Spleen (tissue), 11 donors: ENCODE data around the gene DBNDD1. TPM values are rescaled to one million over a fixed set of nuclear protein-coding genes. Genes with fewer than 3 reads are reported as not detected.
A peak's percentile ranks its signal among the peaks of the same experiment; 100 is the strongest.

ENCODE experiments used
- DNase-seq: peaks from one replicate; pipeline ENCODE4 v3.0.0-alpha.2; 2020
- H3K27ac ChIP-seq, 8 donors: fragments of 200-600 bp; sonication (generic) in 7 of 8; 1 replicate in 4 of 8; 2 replicates in 4 of 8; pipeline versions ENCODE4 v1.5.0 to v1.8.0; 2016 to 2021; ENCODE audit warnings: inconsistent platforms in 4 of 8, mild to moderate bottlenecking in 4 of 8, moderate library complexity in 1 of 8
- H3K27me3 ChIP-seq, 7 donors: fragments of 200-600 bp; sonication (generic) in 6 of 7; replicated peaks in 1 of 7; 1 replicate in 4 of 7; 2 replicates in 3 of 7; pipeline versions ENCODE4 v1.5.0 to v1.8.0; 2016 to 2021; ENCODE audit warnings: inconsistent platforms in 3 of 7, mild to moderate bottlenecking in 1 of 7
- H3K36me3 ChIP-seq, 6 donors: fragments of 200-600 bp; sonication (generic) in 5 of 6; 1 replicate in 4 of 6; 2 replicates in 2 of 6; pipeline versions ENCODE4 v1.5.0 to v1.8.0; 2016 to 2021; ENCODE audit warnings: inconsistent platforms in 2 of 6
- H3K4me1 ChIP-seq, 6 donors: fragments of 200-600 bp; sonication (generic) in 5 of 6; 1 replicate in 3 of 6; 2 replicates in 3 of 6; pipeline versions ENCODE4 v1.5.0 to v1.8.0; 2016 to 2021; ENCODE audit warnings: inconsistent platforms in 3 of 6
- H3K4me3 ChIP-seq, 8 donors: fragments of 200-600 bp; sonication (generic) in 7 of 8; 1 replicate in 4 of 8; 2 replicates in 4 of 8; pipeline versions ENCODE4 v1.5.0 to v1.8.0; 2016 to 2021; ENCODE audit warnings: inconsistent platforms in 4 of 8, mild to moderate bottlenecking in 4 of 8, moderate library complexity in 2 of 8
- H3K9me3 ChIP-seq, 8 donors: fragments of 200-600 bp; sonication (generic) in 7 of 8; 1 replicate in 4 of 8; 2 replicates in 4 of 8; pipeline versions ENCODE4 v1.5.0 to v1.8.0; 2016 to 2021; ENCODE audit warnings: inconsistent platforms in 4 of 8
- POLR2A ChIP-seq, 3 donors: fragments of 450-650 bp; IDR thresholded peaks; one replicate each; pipeline ENCODE4 v1.5.1; 2017; ENCODE audit warnings: antibody characterized with exemption in 3 of 3, mild to moderate bottlenecking in 1 of 3
- POLR2AphosphoS5 ChIP-seq, 3 donors: sonication (generic); formaldehyde crosslinking; IDR thresholded peaks; one replicate each; pipeline ENCODE4 v1.5.1; 2017; ENCODE audit warnings: antibody characterized with exemption in 3 of 3
- WGBS, 5 donors: extraction: QIAGEN DNeasy Blood & Tissue Kit in 3 of 5; methylation state at CpG; one replicate each; pipeline versions ENCODE4 v1.1.5 to v1.1.7; 2013 to 2018; 5-methylcytosine and 5-hydroxymethylcytosine counted together
- intact Hi-C: fragments of 100-400 bp; cut with DNase I; formaldehyde crosslinking; loops from one replicate; pipeline ENCODE4 v1.15.0; 2023; ENCODE audit warnings: low total_unique reads
- polyA plus RNA-seq, 3 donors: library from polyadenylated mRNA; stranded (reverse); fragments of 200-250 nt; gene quantifications; one replicate each; pipeline ENCODE4 v1.2.1, GENCODE V29; 2013
- total RNA-seq, 7 donors: library from RNA; depleted of rRNA in 3 of 7; stranded (reverse); fragments of >200 nt in 3 of 7; fragmentation: NEBNext Ultra II Directional in 4 of 7; extraction: Animal tissue kit (Norgen Biotek cat#: 25700) in 4 of 7; gene quantifications; one replicate each; pipeline versions ENCODE4 v1.1.0 to v1.2.1, GENCODE V29; 2016 to 2021
- TF ChIP-seq, protein P1 (sequence below), 11 experiments: fragments of 200-600 bp in 7 of 11; fragments of 450-650 bp in 4 of 11; sonication (generic) in 4 of 11; IDR thresholded peaks in 8 of 11; conservative IDR thresholded peaks in 3 of 11; 1 replicate in 7 of 11; 2 replicates in 4 of 11; pipeline versions ENCODE4 v1.4.0 to v1.8.0; 2016 to 2021; ENCODE audit warnings: antibody characterized with exemption in 11 of 11, inconsistent platforms in 4 of 11, mild to moderate bottlenecking in 1 of 11
- donor health status: healthy with polysubstance abuse.
- donor health status: DM: no; HTN: no; CAD: no; lungs with moderate emphysema.
- donor health status: DM: no; HTN: no; CAD: no.
- donor health status: Bipolar disorder and iron deficiency.
- donor health status: healthy.
- donor health status: DM: no; HTN: no; CAD: no.
- donor health status: DM: yes; HTN: yes; CAD: no.

The DBNDD1 gene
- total and polyA plus RNA-seq, 10 donors, result 0.66 to 3.7 (median 1.7) TPM

DNA sequence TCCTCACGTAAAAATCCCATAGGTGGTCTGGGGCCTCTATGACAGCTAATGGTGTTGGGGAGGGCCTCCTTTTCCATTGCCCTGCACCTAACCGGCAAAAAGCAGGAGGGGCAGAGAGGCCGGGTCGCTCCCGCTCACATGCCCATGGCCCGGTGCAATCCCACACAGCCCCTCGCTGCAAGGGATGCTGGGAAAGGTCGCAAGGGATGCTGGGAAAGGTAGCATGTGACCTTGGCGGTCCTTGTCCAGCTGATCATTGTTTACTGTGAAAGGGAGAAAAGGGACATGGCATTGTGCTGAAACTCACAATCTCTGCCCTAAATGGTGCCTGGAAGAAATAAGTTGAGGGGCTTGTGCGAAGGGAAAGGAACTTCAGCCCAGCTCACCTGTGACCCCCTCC is 60.7 kb downstream of the DBNDD1 start:
- peaks cover 19 to 57% (median 42%) of the 10 kb centered on the region in 6 donors for H3K4me1 ChIP-seq
- H3K36me3 ChIP-seq, result peaks cover 0 to 87% (median 15%) of the 10 kb centered on the region in 6 donors
- H3K27ac ChIP-seq, result no peak overlapping the region
- no peaks in the 10 kb centered on the region for H3K27me3 ChIP-seq
- TF ChIP-seq, protein P1, sequence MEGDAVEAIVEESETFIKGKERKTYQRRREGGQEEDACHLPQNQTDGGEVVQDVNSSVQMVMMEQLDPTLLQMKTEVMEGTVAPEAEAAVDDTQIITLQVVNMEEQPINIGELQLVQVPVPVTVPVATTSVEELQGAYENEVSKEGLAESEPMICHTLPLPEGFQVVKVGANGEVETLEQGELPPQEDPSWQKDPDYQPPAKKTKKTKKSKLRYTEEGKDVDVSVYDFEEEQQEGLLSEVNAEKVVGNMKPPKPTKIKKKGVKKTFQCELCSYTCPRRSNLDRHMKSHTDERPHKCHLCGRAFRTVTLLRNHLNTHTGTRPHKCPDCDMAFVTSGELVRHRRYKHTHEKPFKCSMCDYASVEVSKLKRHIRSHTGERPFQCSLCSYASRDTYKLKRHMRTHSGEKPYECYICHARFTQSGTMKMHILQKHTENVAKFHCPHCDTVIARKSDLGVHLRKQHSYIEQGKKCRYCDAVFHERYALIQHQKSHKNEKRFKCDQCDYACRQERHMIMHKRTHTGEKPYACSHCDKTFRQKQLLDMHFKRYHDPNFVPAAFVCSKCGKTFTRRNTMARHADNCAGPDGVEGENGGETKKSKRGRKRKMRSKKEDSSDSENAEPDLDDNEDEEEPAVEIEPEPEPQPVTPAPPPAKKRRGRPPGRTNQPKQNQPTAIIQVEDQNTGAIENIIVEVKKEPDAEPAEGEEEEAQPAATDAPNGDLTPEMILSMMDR (IDR thresholded peaks at IDR 0.05 in 8 of 11, conservative IDR thresholded peaks at IDR 0.05 in 3 of 11), result no peak
- no peak for TF ChIP-seq POLR2A (IDR thresholded peaks at IDR 0.05)
- TF ChIP-seq POLR2AphosphoS5 (IDR thresholded peaks at IDR 0.05), result no peak
- WGBS, 5 donors, result 92 to 99% (median 98%) methylated on average over 10 of the region's 10 CpGs
- H3K4me3 ChIP-seq, result no peak overlapping the region
- no peaks in the 10 kb centered on the region for H3K9me3 ChIP-seq
- DNase-seq, result no peak
- intact Hi-C loops, result no loop called here

DNA sequence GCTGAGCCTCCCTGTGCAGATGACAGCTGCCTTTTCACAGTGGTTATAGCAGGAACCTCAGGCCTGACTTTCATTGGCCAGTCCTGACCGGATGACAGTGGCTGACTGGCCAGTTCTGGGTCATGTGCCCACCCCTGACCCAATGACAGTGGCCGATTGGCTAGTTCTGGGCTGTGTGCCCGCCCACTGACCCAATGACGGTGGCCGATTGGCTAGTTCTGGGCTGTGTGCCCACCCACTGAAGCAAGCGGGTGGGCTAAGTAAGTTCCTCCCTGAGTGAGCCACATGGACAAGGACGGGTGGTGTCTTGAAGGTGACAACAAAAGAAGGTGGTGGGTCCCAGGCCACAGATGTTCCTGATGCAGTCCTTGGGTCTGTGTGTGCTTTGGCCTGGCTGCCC is 61.2 kb downstream of the DBNDD1 start:
- Histone ChIP-seq H3K4me1 (peaks cover 19 to 62% (median 48%) of the 10 kb centered on the region in 6 donors), H3K9me3 (no peaks in the 10 kb centered on the region), H3K27me3 (no peaks in the 10 kb centered on the region), H3K4me3 (peak overlapping the region in 3 of 8 donors; percentile 30 to 50 (median 34)), H3K36me3 (peaks cover 0 to 81% (median 14%) of the 10 kb centered on the region in 6 donors), H3K27ac (peak overlapping the region in 4 of 8 donors; percentile 81 to 91 (median 86))
- TF ChIP-seq, protein P1 (IDR thresholded peaks at IDR 0.05 in 8 of 11, conservative IDR thresholded peaks at IDR 0.05 in 3 of 11), result no peak
- TF ChIP-seq POLR2A (IDR thresholded peaks at IDR 0.05), result no peak
- no peak for TF ChIP-seq POLR2AphosphoS5 (IDR thresholded peaks at IDR 0.05)
- WGBS, 5 donors, result 91 to 96% (median 94%) methylated on average over 5 to 7 of the region's 7 CpGs
- intact Hi-C loops, result no loop called here
- DNase-seq, result peak; percentile 75

DNA sequence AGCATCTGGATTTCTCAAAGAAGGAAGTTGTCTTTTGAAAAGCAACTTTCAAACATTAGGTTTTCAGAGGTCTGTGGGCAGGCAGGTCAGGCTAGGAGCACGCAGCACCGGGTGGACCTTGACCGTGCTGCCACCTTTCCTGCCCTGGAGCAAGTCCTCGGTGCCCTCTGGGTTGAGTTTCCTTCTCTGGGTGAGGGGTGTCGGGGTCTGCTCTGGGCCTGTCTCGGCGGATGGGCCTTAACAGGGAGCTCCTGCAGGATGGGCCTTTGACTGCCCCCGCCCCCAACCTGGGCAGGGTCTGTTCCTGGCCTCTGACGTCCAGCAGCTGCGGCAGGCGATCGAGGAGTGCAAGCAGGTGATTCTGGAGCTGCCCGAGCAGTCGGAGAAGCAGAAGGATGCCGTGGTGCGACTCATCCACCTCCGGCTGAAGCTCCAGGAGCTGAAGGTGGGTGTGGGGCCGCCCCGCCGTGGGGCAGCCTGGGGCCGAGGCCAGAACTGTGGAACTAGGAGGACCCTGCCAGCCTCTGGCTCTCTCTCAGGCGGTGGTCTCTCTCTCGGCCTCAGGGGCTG is 62.0 kb downstream of the DBNDD1 start:
- peaks cover 19 to 69% (median 51%) of the 10 kb centered on the region in 6 donors for H3K4me1 ChIP-seq
- H3K27ac ChIP-seq, result peak overlapping the region; percentile 59 to 91 (median 80)
- DNase-seq, result peak; percentile 80
- H3K27me3 ChIP-seq, result no peaks in the 10 kb centered on the region
- intact Hi-C loops, result no loop called here
- no peak for TF ChIP-seq POLR2A (IDR thresholded peaks at IDR 0.05)
- TF ChIP-seq POLR2AphosphoS5 (IDR thresholded peaks at IDR 0.05), result no peak
- TF ChIP-seq, protein P1 (IDR thresholded peaks at IDR 0.05 in 8 of 11, conservative IDR thresholded peaks at IDR 0.05 in 3 of 11), result no peak
- WGBS, 5 donors, result 68 to 86% (median 75%) methylated on average over 20 to 23 of the region's 23 CpGs
- H3K9me3 ChIP-seq, result no peaks in the 10 kb centered on the region
- peak overlapping the region in 5 of 8 donors; percentile 6 to 50 (median 30) for H3K4me3 ChIP-seq
- peaks cover 0 to 74% (median 13%) of the 10 kb centered on the region in 6 donors for H3K36me3 ChIP-seq

DNA sequence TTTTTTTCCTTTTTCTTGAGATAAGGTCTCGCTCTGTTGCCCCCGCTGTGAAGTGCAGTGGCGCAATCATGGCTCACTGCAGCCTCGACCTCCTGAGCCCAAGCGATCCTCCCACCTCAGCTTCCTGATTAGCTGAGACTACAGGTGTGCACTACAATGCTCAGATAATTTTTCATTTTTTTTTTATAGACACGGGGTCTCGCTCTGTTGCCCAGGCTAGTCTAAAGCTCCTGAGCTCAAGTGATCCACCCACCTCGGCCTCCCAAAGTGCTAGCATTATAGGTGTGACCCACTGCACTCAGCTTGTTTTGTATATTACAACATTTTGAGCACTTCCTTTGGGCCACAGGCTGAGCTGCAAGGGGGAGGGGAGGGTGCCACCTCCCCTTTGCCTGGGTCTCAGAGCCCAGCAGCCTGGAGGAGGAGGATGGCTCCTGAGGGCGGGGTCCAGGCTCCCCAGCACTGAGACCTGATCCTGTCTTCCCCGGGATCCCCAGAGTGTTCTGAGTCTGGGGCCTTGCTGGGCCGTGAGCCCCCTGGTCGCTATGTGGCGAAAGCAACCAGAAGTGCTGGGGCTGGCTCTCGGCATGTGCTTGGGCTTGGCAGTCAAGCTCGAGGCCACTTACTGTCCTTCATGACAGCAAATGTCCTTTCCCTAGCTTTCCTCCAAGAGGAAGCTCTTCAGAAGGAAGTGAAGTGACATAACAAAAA is 62.6 kb downstream of the DBNDD1 start:
- TF ChIP-seq POLR2AphosphoS5 (IDR thresholded peaks at IDR 0.05), result peak in 2 of 3 donors; percentile 6 to 47
- TF ChIP-seq, protein P1 (IDR thresholded peaks at IDR 0.05 in 8 of 11, conservative IDR thresholded peaks at IDR 0.05 in 3 of 11), result no peak
- peak; percentile 79 for DNase-seq
- peaks cover 0 to 67% (median 13%) of the 10 kb centered on the region in 6 donors for H3K36me3 ChIP-seq
- intact Hi-C loops, result no loop called here
- no peaks in the 10 kb centered on the region for H3K27me3 ChIP-seq
- peak overlapping the region in 5 of 8 donors; percentile 6 to 50 (median 30) for H3K4me3 ChIP-seq
- 45 to 73% (median 64%) methylated on average over 13 to 15 of the region's 15 CpGs for WGBS, 5 donors
- peaks cover 19 to 75% (median 51%) of the 10 kb centered on the region in 6 donors for H3K4me1 ChIP-seq
- no peaks in the 10 kb centered on the region for H3K9me3 ChIP-seq
- peak overlapping the region; percentile 59 to 91 (median 80) for H3K27ac ChIP-seq
